GM13976 (cell line): ENCODE measurements around the gene NCAPG2.

Experiments
- DNase-seq: peaks from one replicate; pipeline ENCODE4 v3.0.0; 2012; ENCODE audit warnings: low spot score
- in situ Hi-C: fragments of 300-500 bp; cut with MboI; formaldehyde crosslinking; loops from one replicate; pipeline ENCODE4 v1.12.0; 2022; ENCODE audit warnings: low sequenced_read_pairs, mixed read lengths, inconsistent platforms; ENCODE audit not compliant: unreplicated experiment
- TF ChIP-seq, protein P1 (sequence below): IDR thresholded peaks from 2 replicates; pipeline ENCODE4 v1.5.1; 2012; ENCODE audit warnings: borderline replicate concordance, mild to moderate bottlenecking; ENCODE audit not compliant: insufficient read depth; ENCODE audit errors: extremely low read depth, missing control alignments, control extremely low read depth

Gene NCAPG2

DNA sequence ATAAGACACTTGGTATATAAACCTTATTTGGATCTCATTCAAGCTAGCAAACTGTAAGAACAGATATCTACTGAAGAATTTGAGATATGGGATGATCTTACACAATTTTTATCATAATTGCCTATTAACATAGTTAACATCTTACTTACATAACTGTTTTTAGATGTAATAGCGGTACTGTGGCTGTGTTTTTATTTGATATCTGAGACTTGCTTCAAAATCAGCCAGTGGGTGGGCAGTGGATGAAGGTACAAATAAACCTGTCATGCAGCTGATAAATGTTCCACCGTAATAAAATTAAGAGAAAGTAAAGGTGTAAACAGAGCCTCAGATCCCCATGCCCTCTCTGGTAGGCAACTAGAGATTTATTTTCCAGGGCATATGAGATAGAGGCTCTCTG, 88.6 kb downstream of the NCAPG2 start:
- in situ Hi-C loops = no loop called here
- no peak for DNase-seq
- TF ChIP-seq, protein P1, sequence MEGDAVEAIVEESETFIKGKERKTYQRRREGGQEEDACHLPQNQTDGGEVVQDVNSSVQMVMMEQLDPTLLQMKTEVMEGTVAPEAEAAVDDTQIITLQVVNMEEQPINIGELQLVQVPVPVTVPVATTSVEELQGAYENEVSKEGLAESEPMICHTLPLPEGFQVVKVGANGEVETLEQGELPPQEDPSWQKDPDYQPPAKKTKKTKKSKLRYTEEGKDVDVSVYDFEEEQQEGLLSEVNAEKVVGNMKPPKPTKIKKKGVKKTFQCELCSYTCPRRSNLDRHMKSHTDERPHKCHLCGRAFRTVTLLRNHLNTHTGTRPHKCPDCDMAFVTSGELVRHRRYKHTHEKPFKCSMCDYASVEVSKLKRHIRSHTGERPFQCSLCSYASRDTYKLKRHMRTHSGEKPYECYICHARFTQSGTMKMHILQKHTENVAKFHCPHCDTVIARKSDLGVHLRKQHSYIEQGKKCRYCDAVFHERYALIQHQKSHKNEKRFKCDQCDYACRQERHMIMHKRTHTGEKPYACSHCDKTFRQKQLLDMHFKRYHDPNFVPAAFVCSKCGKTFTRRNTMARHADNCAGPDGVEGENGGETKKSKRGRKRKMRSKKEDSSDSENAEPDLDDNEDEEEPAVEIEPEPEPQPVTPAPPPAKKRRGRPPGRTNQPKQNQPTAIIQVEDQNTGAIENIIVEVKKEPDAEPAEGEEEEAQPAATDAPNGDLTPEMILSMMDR = no peak

DNA sequence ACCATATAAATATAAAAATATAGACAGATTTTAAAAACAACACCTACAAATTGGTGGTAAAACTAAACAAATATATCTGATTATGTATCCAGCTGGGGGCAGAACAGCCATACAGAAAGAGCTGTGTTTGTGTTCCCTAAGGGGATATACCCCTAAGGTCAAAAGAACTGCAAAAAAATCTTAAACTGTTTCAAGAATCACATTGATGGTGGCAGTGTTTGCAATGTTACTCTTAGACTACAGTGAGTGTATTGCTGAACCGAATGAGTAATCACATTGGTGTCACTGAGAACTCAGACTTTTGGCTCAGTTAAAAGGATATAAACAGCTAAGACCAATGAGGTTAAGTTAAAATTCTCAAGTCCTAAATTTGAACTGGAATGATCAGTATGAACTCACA, 89.9 kb downstream of the NCAPG2 start:
- TF ChIP-seq, protein P1 = no peak
- no peak for DNase-seq
- in situ Hi-C loops = no loop called here

DNA sequence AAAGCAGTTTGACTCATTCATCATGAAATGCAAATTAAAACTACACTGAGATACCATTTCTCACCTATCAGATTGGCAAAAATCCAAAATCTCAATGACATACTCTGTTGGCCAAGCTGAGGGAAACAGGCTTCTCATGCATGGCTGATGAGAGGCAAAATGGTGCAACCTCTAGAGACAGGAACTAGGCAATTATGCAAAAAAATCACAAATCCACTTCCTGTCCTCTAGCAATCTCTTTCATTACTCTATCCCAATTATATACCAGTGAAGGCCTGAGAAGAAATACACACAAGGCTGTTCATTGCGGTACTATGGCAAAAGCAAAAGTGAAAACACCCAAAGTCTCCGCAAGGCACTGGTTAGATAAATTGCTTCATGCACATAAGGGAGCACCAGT, 91.1 kb downstream of the NCAPG2 start:
- in situ Hi-C loops = no loop called here
- TF ChIP-seq, protein P1 = no peak
- peak; percentile 69 for DNase-seq

DNA sequence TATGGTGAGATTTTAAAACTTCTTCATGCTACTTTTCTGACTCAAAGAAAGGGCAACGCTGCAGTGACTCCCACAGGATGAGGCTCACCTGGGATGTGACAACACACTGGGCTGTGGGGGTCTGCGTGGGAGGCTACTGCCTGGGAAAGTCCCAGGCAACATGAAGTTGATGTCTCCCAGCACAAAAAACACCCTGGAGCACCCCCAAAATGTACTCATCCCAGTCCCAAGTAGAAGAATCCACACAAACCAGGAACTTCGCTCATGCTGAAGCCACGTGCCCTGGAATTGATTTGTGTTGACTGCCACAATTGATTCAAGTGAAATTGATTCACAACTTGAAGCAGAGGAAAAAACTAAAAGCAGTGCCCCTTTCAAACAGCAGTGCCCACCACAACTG, 92.1 kb downstream of the NCAPG2 start:
- TF ChIP-seq, protein P1 = no peak
- no peak for DNase-seq
- in situ Hi-C loops = no loop called here

GRCh38 chr7:158611541-158611940, 93.1 kb downstream of the NCAPG2 start:
- in situ Hi-C loops = no loop called here
- DNase-seq = no peak
- TF ChIP-seq, protein P1 = no peak

DNA sequence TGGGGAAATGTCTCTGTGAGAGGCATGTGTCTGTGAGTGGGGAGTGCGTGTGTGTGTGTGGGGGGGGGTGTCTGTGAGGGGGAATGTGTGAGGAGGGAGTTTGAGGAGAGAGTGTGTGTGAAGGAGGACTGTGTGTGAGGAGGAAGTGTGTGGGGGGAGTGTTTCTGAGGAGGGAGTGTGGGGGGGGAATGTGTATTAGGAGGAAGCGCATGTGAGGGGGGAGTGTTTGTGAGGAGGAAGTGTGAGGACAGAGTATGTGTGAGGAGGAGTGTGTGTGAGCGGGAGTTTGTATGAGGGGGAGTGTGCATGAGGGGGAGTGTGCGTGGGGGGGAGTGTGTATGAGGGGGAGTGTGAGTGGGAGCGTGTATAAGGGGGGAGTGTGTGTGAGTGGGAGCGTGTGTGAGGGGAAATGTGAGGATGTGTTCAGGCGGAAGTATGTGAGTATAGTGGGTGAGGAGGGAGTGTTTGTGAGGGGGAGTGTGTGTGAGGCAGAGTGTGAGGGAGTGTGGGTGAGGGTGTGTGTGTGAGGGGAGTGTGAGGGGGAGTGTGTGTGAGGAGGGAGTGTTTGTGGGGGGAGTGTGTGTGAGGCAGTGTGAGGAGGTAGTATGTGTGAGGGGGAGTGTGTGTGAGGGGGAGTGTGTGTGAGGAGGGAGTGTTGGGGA, 95.2 kb downstream of the NCAPG2 start:
- TF ChIP-seq, protein P1 = no peak
- DNase-seq = no peak
- in situ Hi-C loops = no loop called here
